Measurements from ENCODE around the gene HMCN1.

DNA sequence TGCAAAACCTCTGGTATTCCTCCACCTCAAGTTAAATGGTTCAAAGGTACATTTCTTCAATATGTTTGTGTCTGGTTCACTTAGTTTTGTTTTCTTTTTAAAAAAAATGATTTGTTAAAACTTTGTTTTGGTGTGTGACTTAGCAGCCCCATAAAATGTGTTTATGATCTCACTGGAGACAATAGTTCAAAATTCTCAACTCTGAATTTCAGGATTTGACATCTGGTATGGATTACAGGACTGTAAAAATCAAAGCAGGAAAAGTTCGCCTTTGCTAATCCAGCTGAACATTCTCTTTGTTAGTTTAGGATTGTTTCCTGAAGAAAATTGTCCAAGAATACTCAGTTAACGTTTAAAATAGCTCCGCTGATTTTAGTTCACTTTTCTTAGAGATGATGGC, 231.7 kb downstream of the HMCN1 start:
- TF ChIP-seq, protein P1, sequence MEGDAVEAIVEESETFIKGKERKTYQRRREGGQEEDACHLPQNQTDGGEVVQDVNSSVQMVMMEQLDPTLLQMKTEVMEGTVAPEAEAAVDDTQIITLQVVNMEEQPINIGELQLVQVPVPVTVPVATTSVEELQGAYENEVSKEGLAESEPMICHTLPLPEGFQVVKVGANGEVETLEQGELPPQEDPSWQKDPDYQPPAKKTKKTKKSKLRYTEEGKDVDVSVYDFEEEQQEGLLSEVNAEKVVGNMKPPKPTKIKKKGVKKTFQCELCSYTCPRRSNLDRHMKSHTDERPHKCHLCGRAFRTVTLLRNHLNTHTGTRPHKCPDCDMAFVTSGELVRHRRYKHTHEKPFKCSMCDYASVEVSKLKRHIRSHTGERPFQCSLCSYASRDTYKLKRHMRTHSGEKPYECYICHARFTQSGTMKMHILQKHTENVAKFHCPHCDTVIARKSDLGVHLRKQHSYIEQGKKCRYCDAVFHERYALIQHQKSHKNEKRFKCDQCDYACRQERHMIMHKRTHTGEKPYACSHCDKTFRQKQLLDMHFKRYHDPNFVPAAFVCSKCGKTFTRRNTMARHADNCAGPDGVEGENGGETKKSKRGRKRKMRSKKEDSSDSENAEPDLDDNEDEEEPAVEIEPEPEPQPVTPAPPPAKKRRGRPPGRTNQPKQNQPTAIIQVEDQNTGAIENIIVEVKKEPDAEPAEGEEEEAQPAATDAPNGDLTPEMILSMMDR (IDR thresholded peaks at IDR 0.05) = no peak
- no peak for TF ChIP-seq POLR2A (IDR thresholded peaks at IDR 0.05)
